GM19324 (cell line): Measurements from ENCODE around the gene FRK.
A peak's percentile ranks its signal among the peaks of the same experiment; 100 is the strongest.
"Not testable (repeated sequence)": the region's sequence is repeated elsewhere in the genome, so short reads cannot be mapped to it uniquely, and the experiment has no call there.

Experiments used
- ATAC-seq: cut with Tn5 transposase; IDR thresholded peaks from one replicate; pipeline ENCODE4 v1.9.1; 2021; ENCODE audit warnings: mild to moderate bottlenecking, moderate library complexity; ENCODE audit not compliant: unreplicated experiment, low FRiP score

The FRK gene, protein sequence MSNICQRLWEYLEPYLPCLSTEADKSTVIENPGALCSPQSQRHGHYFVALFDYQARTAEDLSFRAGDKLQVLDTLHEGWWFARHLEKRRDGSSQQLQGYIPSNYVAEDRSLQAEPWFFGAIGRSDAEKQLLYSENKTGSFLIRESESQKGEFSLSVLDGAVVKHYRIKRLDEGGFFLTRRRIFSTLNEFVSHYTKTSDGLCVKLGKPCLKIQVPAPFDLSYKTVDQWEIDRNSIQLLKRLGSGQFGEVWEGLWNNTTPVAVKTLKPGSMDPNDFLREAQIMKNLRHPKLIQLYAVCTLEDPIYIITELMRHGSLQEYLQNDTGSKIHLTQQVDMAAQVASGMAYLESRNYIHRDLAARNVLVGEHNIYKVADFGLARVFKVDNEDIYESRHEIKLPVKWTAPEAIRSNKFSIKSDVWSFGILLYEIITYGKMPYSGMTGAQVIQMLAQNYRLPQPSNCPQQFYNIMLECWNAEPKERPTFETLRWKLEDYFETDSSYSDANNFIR

DNA sequence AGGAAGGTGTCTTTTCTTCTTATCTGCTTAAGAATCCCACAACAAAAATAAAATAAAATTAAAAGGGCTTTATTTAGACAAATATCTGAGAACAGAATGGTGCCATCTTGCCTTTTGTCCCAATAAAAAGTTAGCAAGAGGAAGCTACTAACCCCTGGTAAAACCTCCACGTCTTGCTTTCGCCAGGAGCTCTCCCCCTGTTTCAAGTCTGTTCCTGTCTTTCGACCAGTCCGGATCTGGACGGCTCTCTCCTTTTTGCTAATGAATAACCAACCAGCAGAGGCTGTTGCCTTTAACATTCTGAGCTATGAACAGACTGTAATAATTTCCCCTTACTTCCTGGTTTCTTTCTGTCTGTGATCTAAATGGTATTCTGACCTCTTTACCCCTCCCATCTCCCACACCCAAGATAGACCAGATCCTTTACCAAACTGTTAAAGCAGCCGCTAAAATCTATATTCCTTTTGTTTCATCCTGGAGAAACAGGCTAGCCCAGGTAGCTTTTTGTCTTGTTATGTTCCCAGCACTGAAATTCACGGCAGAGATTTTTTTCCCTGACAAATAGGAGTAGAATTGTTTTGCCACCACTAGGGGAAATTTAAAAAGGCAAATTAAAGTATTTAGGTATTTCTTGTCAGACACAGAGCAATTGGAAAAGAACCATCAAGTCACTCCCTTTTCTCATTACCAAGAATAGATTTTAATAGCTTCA is at the start of gene FRK:
Gene FRK (minus strand): TSS at position 320 of the 712 bp plus-strand sequence. CDS start 580 bp downstream, outside the sequence.
- ATAC-seq: peak; percentile 60

DNA sequence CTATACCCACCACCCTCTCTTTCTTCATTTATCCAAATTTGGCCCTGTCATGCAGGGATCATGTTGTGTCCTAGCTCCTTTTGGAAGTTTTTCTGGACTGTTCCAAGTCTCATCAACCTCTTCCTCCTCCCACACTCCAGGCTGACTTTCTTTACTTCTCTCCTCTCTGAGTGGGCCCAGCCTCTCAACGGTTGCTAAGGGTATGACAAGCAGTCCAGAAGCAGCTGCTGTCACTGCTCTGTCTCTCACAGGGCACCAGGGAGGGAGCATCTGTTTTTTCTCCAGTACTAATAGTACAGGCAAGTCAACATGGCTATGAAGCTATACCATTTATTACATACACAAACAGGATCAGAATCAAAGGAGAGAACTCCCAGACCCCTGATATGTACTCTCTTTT is 48.1 kb upstream of the FRK start:
- no peak for ATAC-seq

DNA sequence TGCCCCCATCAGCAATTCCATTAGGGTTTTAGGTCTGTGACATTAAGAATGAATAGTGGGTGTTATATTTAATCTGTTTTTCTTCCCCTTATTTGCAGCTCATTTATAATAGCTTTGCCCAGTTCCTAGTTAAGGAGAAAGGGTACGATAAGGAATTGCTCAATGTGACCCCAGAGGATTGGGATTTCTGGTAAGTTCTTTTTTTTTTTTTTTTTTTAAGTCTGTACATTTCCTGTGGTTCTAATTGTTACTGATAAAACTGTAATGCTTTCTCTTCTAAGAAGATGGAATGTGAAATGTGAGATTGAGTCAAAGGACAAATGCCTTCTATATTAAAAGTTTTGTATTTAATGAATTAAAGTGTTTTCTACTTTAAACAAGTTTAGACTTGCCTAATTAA is 45.5 kb upstream of the FRK start:
- ATAC-seq: no peak

DNA sequence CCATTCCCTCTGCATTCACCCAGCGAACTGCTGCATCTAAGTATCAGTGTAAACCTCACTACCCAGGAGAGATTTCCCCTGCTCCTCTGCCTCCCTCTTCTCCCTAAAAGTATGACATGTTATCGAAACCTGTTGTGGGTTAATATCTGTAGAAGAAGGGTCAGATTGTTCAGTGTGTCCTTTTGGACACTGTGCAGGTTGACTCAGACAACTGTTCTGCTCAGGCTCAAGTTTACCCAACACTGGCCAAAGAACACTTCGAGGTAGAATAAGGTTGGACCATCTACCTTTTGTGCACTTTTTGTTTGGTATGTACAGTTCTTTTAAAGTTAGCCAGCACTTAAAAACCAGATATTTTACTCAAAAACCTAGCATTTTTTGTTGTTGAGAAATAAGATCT is 44.6 kb upstream of the FRK start:
- no peak for ATAC-seq

DNA sequence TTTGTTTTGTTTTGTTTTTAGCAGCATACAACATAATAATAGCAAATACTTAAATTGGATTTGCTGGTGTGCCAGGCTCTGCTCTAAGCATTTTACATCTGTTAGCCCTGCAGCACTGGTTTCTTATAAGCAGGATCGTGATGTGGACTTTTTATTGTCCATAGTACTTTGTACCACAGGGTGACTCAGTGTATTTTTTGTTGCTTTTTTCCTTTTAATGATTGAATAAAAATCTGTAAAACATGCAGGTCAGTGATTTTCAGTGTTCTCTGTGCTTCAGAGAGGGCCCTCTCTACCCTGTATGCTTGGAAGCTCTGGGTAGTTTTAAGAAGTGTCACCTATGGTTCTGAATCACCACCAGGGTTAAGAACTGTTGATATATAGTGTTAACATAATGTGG is 43.9 kb upstream of the FRK start:
- no peak for ATAC-seq

DNA sequence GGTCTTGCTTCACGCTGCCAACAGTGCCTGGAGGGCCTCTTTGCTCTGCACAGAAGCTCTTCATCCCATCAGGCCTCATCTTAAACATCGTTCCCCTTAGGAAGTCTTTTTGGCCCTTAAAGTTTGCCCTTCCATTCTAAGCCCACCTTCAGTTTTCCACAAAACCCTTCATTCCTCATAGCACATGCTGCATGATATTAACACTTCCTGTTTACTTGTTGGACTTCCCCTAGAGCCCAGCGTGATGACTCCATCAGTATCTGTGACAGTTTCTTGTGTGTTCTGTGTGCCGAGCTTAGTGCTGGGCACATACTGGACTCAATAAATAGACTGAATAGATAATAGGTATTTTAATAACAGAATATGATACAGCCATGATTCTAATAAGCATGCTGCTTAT is 42.2 kb upstream of the FRK start:
- ATAC-seq: no peak

DNA sequence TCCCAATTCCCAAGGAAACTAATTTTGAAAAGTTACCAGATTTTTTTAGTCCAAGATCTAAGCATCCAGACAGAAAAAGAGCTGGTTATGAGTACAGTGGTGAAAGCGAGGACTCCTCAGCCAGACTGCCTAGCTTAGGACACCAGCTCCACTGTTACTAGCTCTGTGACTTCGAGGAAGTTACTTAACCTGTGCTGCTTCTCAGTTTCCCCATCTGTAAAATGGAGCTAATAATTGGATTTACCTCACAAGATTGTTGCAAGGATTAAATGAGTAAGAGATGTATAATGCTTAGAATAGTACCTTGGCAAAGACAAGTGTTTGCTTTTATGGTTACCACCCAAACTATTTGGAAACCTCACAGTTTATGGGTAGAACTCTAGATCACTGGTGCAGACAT is 41.1 kb upstream of the FRK start:
- no peak for ATAC-seq

DNA sequence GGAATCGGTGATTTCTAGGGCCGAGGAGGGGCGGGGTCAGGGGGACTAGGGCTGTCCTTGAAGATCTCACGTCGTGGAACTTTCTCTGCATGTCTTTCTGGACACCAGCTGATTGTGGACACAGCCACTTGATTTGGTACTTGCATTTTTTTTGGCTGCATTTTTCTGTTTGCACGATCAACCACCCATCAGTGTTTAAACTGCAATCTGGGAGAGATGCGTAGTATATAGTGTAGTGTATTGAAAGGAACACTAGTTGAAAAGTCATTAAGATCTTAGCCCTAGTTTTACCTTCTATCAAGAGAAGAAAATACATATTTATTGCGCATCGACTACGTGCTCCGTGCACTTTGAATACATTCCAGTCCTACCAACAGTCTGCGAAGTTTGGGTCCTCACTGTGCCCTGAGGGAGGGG is 40.6 kb upstream of the FRK start:
- no peak for ATAC-seq

DNA sequence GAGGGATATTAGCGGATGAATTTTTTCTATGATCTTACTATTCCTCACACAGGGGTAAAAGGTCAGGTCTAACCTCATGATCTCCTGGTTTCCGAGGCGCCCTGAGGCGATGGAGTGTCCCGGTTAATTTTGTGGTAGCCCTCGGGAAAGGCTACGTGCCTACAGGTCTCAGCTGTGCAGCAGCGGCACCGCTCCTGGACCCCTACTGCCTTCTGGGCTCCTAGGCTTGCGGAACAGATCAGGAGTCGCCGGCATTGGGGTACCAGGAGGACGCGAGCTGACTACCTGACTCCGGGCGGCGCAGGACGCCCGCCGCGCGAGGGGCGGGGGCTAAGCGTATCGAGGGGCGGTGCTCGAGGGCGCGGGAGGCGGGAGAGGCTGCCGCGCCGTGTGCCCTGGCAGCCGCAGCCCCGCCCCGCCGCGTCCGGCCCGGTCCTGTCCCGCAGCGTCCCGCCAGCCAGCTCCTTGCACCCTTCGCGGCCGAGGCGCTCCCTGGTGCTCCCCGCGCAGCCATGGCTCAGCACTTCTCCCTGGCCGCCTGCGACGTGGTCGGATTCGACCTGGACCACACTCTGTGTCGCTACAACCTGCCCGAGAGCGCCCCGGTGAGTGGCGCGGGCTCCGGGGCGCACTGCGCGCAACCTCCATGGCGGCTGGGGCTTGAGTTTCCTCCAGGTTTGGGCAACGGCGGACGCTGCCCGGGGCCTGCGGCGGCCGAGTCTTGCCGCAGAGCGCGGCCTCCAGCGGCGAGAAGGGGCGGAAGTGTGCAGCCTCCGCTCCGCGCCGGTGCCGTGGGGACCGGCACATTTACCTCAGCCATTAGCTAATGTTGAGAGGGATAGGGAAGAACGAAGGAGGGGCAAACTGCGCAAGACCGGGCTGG is 40.0 kb upstream of the FRK start, which contains the start of gene NT5DC1:
Gene NT5DC1 (plus strand): TSS at position 435 of the 883 bp plus-strand sequence. CDS start 78 bp downstream, at position 513.
- ATAC-seq: peak; percentile 94

DNA sequence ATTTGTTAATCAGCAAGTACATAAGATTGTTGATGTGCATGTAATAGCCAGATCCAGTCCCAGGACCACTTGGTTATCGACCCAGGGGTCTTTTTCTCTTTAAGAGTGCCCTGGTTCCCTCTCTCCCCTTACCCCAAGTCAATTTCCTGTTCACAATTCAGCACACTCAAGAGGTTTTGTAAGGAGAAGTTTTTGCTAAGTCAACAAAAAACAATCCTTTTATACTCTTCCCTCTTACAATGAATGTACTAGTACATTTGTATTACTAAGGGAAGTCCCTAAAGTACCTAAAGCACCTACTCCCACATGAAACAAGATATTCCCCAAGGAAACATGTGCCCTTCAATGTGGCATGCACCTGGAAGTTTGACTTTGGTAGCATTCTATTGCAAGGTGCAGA is 38.3 kb upstream of the FRK start:
- no peak for ATAC-seq

DNA sequence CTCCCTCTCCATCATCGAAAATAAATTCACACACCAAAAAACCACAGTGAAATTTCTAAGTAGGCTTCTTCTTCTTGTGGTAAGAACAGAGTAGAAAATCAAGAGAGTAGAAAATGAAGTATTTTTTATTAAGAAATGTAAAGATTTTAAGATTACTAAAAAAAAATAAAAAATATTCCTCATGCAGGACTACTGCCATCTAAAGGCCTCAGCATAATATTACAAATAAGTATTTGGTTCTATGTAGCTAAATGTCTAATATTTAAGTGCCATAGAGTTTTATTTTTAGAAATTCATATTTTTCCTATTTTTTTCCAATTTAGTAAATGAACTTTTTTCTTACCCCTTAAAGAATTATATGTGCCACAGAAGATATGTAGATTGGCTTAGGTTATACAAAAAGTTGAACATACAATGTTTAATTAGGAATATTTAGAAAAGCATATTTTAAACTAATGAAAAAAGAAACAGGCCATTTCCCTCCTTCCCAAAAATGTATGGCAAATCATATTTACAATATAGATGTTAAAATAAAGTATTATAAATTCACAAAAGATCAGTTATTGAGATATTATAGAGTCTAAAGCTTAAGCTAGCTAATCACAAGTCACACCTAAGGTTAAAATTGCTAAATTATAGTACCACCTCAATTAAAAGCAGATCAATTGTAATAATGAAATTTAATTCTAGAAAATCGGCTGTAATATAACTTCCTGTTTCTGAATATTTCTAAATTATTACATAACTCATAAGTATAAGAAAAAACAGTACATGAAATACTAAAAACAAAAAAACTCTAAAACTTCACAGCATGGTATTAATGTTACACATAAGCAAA is 36.5 kb upstream of the FRK start:
- ATAC-seq: no peak

DNA sequence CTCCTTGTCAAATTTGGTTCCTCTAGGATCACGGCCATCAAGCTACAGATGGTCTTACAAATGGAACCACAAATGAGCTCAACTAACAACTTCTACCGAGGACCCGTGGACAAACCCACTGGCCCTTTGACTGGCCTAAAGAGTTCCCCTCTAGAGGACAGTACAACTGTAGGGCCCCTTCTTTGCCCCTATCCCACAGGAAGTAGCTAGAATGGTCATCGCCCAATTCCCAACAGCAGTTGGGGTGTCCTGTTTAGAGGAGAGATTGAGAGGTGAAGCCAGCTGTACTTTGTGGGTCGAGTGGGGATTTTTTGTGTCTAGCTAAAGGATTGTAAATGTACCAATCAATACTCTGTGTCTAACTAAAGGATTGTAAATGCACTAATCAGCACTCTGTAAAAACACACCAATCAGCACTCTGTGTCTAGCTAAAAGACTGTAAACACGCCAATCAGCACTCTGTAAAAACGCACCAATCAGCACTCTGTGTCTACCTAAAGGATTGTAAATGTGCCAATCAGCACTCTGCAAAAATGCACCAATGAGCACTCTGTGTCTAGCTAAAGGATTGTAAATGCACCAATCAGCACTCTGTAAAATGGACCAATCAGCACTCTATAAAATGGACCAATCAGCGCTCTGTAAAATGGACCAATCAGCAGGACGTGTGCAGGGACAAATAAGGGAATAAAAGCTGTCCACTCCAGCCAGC is 35.5 kb upstream of the FRK start:
- ATAC-seq: not testable (repeated sequence)

DNA sequence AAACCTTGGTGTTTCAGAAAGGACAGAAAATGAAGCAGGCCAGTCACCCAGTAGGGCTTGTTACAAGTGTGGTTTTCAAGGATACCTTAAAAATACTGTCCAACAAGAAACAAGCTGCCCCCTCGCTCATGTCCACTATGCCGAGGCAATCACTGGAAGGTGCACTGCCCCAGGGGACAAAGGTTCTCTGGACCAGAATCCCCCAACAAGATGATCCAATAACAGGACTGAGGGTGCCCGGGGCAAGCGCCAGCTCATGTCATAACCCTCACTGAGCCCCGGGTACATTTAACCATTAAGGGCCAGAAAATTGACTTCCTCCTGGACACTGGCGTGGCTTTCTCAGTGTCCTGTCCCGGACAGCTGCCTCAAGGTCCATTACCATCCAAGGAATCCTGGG is 33.4 kb upstream of the FRK start:
- ATAC-seq: no peak

DNA sequence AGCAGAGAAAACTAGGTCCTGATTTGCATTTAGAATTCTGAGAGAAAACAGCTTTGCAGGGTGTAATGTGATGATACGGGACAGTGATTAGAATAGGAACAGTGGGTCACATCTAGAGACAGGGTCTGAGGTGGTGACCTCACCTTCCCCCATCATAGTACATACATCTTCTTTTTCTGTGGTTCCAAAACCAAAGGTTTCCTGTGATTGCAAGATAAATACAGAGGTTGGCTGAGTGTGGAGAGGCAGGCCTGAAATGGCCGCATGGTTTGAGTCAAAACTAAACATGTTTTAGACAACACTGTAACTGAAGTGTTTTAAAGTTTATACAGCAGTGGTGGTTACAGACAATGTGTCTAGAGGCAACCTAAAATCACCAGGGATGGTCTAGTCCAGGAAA is 29.6 kb upstream of the FRK start:
- peak; percentile 26 for ATAC-seq

DNA sequence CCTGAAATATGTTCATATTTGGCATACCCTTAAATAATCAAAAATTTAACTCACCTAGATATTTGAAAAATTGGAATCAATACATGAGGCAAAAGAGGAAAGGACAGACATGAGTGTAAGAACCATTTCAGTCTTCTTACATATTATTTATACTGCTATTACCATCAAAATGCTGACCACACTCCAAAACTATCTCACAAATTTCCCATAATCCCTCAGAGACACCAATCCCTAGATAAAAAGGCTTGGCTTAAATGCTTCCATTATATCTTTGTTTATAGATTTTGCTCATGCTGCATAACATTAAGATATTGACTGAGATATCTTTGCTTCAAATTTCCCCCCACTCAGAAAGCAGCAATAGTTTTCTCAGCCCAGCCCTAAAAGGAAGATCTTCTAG is 28.3 kb upstream of the FRK start:
- ATAC-seq: no peak

DNA sequence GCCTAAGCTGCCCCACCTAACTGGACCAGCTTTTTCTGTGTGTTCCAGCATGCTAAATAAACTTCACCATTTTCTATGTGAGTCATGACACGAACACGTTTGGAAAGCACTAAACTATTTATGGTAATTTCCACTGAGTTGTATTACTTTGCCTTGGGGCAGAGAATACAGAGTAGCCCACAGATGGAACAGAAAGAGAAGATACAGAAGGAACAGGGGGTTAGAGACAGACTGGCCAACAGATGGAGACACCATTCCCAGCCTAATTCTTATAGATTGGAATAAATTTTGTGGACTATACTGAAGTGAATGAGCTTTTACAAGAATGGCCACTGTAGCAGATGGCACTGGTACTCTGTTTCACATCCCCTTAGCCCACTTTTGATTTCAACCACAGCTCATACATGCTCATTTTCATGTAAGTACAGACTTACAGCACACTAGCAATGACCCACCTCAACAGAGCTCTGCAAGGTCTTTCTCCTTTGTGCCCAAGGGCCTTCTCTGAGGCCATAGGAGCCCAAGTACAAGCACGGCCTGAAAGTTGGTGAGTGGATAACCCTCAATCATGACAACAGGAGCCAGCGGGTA is 26.8 kb upstream of the FRK start:
- ATAC-seq: peak; percentile 99

DNA sequence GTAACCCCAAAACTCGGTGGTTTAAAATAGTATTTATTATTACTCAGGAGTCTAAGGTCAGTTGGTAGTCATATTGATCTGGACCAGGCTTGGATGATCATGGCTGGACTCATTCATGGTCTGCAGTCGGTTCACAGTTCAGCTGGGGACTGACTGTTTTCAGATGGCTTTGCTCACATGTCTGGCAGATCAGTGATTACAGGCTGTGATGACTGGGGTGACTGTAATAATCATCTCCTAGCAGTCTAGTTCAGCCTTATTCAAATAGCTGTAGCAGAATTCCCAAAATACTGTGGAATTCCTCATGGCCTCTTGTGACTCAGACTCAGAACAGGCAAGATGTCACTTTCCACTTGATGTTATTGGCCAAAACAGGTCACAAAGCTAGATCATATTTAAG is 23.6 kb upstream of the FRK start:
- no peak for ATAC-seq

DNA sequence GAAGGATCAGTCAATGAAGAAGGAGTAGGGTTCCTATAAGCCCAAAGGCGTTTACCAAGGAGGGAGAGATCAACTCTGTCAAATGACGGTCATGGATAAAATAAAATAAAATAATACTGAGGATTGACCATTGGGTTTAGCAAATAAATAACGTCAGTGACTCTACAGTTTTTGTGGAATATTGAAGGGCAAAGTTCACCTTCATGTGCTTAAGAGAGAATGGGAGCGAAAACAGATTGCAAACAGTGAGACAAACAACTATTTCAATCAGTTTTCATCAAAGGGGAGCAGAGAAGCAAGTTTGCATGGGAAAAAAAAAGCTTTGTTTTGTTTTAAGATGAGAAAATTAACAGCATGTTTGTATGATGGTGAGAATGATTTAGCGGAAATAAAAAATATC is 22.4 kb upstream of the FRK start:
- no peak for ATAC-seq

DNA sequence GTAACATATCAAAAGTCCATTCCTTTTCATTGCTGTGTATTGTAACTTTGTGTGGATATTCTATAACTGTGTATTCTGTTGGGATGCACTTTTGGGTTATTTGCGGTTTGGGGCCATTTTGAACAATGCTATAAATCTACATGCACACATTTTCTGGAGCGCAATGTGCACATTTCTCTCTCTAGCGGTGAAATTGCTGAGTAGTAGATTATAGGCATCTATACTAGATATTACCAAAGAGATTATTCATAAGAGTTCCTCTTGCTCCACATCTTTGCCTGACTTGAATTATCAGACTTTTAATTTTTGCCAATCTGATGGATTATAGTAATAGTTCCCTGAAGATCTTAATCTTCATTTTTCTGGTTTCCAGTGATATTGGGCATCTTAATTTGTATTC is 18.3 kb upstream of the FRK start:
- ATAC-seq: no peak
